Head of caudate nucleus (tissue), 42 donors: ENCODE data around the gene LRRC63.

Experiments used
- DNase-seq, 42 donors: peaks; one replicate each; pipeline versions ENCODE4 v3.0.0 to v3.0.0-alpha.2; 2020 to 2021; ENCODE audit warnings: mixed read lengths in 7 of 42
- intact Hi-C: fragments of 100-400 bp; cut with DNase I; formaldehyde crosslinking; loops from one replicate; pipeline ENCODE4 v1.15.0; 2022

LRRC63 gene

DNA sequence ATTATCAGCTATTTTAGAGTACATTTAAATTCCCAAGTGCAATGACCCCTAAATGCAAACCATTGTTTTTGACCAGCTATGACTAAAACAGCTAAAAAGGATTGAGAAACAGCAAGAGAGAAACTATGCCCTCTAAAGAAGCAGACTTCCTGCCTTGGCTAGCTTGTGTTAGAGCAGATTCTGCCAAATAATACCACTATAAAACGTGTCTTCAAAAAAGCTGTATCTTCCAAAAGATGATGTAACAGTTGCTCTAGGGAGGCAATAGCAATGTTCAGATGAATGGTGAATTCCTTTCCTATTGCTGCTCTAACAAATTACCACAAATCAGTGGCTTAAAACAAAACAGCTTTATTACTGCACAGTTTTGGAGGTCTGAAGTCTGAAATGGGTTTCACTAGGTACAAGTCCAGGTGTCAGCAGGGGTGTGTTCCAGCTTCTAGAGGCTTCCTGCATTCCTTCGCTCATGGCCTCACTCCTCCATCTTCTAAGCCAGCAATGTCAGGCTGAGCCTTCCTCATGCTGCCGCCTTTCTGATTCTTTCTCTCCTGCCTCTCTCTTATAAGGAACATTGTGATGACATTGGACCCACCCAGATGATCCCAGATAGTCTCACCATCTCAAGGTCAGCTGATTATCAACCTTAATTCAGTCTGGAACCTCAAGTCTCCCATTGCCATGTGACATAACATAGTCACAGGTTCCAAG, 84.5 kb downstream of the LRRC63 start:
- DNase-seq: no peak
- intact Hi-C loops: no loop called here

DNA sequence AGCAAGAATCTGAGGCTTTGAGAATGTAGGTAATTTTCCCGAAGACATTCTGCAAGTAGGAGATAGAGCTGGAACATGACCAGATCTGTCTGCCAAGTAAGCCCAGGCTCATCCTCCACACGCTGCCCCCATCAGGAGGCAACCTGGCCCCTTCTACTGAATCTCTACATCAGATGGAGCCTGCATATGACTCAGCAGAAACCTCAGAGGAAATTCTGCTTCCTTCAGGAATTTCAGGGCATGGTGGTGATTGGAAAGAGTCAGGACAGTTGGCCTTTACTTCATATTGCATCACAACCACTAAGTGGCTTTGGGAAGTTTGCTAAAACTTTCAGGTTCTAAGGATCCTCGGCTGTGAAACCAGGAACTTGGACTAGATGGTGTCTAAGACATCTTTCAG, 85.2 kb downstream of the LRRC63 start:
- no peak for DNase-seq
- intact Hi-C loops: no loop called here

DNA sequence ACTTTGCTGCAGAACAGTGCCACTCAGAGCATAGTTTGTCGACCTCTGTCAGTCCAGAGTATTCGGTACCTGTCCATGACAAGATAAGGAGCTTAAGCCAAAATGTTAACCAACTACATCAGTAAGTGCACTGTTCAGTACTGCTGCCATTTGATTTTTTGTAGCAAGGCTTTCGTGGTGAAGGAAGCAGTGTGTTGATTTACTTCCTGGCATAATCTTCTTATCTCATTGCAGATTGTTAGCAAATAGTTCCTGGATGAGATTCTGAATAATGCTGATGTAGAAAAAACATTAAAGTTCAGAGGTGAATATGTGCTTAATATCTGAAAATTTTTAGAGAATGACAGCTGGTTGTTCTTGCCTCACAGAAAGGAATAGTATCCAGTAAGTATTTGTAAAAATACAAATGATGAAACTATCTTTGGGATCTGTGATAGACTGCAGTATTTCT, 85.7 kb downstream of the LRRC63 start:
- DNase-seq: no peak
- intact Hi-C loops: no loop called here

DNA sequence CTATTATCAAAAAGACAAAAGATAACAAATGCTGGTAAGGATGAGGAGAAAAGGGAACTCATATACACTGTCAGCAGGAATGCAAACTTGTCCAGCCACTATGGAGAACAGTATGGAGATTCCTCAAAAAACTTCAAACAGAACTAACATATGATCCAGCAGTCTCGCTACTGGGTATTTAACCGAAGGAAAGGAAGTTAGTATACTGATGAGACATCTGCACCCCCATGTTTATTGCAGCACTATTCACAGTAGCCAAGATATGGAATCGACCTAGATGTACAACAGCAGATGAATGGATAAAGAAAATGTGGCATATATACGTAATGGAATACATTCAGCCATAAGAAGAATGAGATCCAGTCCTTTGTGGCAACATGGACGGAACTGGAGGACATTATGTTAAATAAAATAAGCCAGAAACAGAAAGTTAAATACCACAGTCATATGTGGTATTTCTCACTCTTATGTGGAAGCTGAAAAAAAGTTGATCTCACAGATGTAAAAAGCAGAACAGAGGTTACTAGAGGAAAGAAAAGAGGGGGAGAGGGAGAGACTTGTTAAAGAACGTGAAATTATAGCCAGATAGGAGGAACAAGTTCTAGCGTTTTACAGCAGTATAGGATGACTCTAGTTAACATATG, 92.1 kb downstream of the LRRC63 start:
- intact Hi-C loops: no loop called here
- DNase-seq: no peak

DNA sequence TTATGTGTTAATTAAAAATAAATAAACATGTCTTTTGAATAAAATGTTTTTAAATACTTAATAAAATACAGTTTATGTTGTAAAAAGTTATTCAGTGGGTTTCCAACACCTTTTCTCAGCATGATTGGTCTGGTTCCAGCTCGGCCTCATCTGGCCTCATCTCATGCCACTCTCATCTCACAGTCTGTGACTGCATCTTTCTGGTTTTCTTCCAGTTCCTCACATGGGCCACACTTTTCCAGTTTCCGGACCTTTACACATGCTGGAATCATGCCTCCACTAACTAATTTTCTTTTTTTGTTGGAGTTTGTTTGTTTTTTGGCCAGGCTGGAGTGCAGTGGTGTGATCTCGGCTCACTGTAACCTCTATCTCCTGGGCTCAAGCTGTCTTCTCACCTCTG, 92.8 kb downstream of the LRRC63 start:
- intact Hi-C loops: no loop called here
- DNase-seq: no peak

DNA sequence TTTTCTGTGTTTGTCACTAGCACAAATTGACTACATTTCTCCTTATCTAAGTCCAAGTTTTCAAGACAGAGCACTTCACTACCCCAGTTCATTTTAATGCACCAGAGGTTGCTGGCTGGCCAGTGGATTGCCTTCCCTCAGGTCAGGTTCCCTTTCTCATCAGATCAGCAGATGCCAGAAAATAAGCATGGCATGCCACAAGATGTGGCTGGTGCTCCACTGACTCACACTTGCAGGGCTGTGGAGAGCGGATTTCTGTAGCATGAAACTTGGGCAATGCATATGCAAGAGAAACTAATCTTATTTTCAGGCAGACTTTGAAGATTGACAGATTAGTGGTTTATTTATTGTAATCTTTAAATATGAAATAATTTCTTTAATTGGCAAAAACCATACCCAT, 95.8 kb downstream of the LRRC63 start:
- DNase-seq: no peak
- intact Hi-C loops: no loop called here

DNA sequence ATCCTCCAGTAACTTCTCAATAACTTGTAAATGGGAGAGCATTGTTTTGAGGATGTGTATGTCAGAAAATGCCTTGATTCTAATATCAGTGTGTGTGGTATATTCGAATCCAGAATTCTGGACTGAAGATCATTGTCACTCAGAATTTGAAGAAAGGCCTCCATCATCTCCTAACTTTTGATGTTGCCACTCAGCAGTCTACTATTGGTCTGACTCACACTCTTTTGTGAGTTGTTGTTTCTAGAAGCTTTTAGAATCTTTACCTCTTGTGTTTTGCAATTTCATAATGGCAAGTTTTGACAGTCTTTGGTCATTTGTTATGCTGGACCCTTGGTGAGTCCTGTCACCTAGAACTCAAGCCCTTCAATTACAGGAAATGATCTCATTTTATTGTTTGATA, 98.3 kb downstream of the LRRC63 start:
- intact Hi-C loops: no loop called here
- DNase-seq: no peak

DNA sequence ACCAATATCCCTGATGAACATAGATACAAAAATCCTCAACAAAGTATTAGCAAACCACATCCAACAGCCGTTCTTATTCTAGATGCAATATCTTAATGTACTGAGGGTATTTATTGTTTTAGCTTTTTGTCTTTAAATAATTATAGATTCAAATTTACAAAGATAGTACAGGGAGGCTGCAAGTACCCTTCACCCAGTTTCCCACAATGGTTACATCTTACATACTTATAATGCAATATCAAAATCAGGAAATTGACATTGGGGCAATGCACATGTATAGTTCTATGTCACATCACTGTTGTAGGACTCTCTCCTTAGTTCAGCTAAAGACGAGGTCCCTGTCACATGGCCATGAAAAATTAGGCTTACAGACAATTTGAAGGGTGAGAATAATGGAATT, 99.5 kb downstream of the LRRC63 start:
- intact Hi-C loops: no loop called here
- no peak for DNase-seq

DNA sequence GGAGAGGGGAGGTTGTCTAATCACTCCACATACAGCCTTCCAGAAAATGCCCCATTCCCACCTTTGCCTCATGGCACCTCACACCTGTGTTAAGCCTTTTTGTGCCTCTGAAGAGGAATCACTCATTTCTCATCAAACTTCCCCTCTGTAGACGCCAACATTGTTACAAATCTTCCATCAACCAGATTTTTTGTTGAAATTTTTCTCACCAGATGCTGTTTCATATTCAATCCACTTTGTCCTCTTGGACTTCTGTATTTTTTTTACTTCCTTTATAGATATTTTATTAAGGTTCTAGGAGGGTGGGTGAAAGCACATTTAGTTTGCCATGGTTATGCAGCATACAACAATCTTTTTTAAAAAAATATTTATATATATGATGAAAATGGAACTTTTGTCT, 101.3 kb downstream of the LRRC63 start:
- intact Hi-C loops: no loop called here

DNA sequence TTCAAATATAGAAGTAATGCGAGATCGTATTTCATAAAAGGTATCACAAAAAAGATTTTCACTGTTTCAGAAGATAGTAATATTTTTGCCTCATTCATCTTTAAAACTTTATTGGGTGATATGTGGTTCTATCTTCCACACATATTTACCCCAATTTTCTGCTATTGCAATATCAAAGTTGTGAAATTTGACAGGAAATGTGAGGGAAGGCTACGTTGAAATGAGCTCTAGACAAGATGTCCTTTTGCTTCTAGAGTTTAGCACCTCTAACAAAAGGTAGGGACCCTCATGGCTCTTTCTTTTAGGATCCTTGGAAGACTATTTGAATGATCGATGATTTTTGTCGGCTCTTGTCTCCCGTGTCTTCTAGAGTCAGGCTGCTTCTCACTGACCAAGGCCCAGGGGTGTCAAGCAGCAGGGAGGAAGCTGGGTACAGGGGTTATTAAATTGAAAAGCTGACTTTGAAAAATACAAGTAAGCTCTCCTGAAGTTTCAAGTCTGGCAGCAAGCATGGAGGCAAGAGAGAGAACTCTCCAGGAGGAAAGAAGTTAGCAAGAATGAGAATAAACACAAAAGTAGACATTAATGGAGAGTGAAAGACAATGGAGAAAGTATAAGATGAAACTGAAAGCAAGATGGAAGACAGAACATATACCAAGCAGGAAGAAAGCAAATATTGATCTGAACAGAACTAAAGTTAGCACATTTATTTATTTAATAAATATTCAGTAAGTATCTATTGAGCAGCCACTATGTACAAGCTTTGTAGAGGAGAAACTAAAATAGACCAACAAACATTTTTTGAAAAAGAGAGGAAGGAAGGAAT, 101.9 kb downstream of the LRRC63 start:
- intact Hi-C loops: no loop called here
- no peak for DNase-seq

More for the DNA sequence above, 101.3 kb downstream of the LRRC63 start:
- DNase-seq: no peak

DNA sequence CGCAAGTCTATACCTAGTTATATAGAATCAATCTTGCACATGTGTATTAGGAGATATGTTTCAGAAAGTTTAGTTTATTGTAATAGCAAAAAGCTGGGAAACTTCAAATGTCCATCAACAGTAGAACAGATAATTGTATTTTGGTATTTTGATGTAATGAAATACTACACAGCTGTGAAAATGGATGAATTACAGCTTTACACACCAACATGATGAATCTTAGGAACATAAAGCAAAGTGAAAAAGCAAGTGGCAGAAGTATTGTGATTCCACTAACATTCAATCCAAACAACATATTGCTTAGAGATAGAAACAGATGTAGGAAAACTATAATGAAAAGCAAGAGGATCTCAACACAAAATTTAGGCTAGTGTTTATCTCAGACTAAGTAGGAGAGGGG, 102.9 kb downstream of the LRRC63 start:
- DNase-seq: no peak
- intact Hi-C loops: no loop called here

DNA sequence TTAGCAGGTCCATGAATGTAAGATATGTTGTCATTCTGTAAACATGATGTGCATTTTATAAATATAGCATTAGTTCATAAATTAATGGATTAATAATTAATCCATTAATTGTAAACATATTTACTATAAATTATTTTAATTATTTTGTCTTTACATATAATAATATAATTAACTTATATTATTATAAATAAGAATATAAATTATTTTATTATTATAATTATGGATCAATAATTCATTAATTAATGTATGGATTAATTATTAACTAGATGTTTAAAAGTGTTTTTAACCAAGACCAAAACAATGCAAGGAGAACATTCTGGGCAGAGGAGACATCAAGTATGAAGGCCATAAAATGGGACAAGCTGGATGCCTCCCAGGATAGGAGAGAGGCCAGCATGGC, 103.3 kb downstream of the LRRC63 start:
- intact Hi-C loops: no loop called here

DNA sequence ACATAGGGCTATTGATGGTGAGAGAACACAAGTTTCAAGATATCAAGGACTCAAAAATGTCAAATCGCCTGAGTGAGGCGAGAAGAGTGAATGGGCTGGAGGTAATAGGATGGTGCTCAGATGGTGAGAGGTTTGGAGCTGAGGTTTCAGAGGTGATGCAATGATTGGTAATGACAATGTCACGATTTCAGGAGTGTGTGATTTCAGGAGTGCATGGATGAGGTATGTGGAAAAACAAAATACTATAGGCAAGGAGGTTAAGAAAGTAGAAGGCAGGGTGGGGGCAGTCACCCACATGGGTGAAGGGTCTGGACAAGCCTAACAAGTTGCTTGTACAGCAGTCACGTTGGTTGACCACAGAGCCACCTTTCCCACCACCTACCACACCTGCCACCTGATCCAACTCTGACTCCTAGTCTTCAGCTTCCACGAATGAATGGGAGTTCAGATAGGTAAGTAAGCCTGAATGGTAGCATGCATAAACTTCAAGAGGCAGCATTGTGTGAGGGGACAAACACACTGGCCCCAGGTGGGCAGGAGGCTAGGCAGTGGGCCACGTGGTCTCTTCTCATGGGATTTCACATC, 103.9 kb downstream of the LRRC63 start:
- intact Hi-C loops: no loop called here
- no peak for DNase-seq

More for the DNA sequence above, 103.3 kb downstream of the LRRC63 start:
- no peak for DNase-seq

DNA sequence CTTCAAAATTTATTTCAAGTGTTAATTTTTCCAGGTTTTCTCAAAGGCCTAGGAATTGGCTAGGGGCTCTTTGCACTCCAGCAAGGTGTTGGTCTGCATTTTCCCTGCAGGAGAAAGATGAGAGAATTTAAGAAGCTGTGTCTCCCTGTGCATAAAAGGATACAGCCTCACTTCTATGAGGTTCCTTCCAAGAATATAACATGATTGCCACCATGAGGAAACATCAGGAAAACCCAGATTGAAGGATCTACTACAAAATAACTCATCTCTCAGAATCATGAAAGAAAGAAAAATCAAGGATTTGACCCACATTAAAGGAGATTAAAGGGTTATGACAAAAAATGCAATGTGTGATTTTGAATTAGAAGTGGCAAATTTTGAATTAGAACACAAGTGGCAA, 105.4 kb downstream of the LRRC63 start:
- DNase-seq: no peak
- intact Hi-C loops: no loop called here

DNA sequence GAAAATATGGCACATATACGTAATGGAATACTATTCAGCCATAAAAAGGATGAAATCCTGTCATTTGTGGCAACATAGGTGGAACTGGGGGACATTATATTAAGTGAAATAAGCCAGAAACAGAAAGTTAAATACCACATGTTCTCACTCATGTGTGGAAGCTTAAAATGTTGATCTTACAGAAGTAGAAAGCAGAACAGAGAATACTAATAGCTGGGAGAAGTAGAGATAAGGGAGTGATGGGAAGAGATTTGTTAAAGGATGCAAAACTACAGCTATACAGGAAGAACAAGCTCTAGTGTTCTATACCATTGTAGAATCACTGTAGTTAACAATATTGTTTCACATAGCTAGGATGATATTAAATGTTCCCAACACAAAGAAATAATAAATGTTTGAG, 107.3 kb downstream of the LRRC63 start:
- no peak for DNase-seq
- intact Hi-C loops: no loop called here

DNA sequence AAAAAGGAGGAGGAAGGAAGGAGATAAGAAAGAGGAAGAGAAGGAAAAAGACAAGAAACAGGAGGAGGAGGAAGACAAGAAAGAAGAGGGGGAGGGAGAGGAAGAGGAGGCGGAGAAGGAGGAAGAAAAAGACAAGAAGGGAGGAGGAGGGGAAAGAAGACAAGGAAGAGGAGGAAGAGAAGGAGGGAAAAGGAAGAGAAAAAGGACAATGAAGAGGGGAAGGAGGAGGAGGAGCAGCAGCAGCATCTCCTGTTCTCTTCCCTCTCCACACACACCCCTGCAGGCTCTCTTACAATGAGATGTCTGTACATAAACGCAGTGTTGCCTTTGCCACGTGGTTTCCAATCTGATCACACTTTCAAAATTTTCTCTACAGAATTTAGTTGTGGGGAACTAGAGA, 108.7 kb downstream of the LRRC63 start:
- DNase-seq: no peak
- intact Hi-C loops: no loop called here

DNA sequence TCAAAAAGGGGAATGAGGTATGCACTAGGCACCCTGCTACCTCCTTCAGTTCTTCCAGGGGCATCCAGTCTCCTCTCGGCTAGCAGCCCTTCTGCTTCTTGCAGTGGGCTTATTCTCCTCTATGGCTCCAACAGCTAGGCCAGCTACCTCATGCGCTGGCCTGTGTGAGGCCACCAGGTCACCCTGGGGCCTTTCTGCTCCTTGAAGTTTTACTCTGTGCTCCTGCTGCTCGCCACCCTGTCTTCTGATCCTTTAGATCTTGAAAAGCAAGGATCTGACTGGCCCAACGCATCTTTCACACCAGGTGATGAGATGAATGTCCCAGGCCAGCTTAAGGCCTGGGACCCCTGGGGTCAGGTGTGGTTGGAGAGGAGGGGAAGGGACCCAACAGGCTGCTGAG, 109.1 kb downstream of the LRRC63 start:
- intact Hi-C loops: no loop called here
- DNase-seq: no peak

DNA sequence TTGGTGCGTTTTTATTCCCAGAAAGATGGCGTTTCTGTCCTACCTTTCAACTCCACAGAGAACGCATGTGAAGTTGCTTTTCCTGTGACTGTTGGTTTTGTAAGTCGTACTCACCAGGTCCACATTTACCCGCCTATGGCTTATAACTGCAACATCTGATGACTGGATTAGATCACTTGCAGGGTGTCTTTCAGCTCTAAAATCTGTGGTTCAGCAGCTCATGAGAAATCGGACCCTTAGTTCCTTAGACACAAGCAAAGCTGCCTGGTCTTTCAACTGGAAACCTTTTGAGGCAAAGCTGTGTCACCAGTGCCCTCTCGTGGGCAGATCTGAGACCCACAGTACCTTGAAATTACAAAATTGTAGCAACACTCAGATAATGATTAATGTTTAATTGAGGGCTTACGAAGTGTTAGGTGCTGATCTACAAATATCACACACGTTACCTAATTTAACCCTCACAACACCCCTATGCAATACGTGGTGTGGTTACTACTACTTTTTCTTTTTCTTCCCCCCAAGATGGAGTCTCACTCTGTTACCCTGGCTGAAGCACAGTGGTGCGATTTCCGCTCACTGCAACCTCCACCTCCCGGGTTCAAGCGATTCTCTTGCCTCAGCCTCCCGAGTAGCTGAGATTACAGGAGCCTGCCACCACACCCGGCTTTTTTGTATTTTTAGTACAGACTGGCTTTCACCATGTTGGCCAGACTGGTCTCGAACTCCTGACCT, 109.9 kb downstream of the LRRC63 start:
- intact Hi-C loops: no loop called here
- peak; percentile 19 to 84 (median 62) for DNase-seq

DNA sequence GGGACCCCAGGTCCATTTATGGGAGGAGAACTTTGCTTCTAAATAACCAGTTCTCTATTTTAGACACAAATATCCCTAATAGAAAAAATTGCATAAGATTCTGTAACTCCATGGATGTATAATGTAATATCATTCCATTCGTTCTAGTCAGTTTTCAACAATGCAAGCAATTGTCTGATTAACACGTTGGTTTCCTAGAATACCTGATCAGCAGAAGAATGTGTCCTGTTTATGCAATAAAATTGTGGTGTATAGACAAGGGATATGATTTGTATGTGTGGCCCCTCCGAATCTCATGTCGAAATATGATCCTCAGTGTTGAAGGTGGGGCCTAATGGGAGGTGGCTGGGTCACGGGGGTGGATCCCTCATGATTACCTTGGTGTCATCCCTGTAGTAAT, 113.2 kb downstream of the LRRC63 start:
- intact Hi-C loops: no loop called here
- DNase-seq: no peak
